Measurements from ENCODE around the gene DUS2.

DNA sequence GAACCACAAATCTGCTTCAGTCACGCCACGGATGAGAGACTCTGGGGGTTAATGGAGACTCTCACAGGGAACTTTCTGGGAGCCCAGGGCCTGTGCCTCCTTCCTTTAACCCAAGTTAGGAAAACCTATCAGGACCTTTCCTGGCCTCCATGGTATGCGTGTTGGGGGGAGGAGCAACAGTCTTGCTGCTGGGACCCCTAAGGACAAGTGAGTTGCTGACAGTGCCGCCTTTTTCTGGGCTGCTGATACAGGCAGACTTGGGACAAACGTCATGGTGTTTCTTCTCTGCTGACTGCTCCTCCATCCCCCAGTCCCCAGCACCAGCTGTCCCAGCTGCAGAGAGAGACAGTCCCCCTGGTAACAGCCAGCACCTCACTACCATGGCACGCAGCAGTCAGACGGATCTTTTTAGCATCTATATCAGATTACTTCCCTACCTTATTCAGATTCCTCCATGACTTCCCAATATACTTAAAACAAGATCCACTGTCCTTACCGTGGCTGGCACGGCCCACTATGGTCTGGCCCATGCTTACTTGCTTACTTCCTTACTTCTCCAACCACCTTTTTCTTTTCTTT, 13.8 kb upstream of the DUS2 start:
- TF ChIP-seq MEIS2 (IDR thresholded peaks at IDR 0.05; ENCODE audit: partially characterized antibody) = no peak
- TF ChIP-seq EP300 (IDR thresholded peaks at IDR 0.05; ENCODE audit: low read length) = no peak
- TF ChIP-seq, protein P1, sequence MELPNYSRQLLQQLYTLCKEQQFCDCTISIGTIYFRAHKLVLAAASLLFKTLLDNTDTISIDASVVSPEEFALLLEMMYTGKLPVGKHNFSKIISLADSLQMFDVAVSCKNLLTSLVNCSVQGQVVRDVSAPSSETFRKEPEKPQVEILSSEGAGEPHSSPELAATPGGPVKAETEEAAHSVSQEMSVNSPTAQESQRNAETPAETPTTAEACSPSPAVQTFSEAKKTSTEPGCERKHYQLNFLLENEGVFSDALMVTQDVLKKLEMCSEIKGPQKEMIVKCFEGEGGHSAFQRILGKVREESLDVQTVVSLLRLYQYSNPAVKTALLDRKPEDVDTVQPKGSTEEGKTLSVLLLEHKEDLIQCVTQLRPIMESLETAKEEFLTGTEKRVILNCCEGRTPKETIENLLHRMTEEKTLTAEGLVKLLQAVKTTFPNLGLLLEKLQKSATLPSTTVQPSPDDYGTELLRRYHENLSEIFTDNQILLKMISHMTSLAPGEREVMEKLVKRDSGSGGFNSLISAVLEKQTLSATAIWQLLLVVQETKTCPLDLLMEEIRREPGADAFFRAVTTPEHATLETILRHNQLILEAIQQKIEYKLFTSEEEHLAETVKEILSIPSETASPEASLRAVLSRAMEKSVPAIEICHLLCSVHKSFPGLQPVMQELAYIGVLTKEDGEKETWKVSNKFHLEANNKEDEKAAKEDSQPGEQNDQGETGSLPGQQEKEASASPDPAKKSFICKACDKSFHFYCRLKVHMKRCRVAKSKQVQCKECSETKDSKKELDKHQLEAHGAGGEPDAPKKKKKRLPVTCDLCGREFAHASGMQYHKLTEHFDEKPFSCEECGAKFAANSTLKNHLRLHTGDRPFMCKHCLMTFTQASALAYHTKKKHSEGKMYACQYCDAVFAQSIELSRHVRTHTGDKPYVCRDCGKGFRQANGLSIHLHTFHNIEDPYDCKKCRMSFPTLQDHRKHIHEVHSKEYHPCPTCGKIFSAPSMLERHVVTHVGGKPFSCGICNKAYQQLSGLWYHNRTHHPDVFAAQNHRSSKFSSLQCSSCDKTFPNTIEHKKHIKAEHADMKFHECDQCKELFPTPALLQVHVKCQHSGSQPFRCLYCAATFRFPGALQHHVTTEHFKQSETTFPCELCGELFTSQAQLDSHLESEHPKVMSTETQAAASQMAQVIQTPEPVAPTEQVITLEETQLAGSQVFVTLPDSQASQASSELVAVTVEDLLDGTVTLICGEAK (IDR thresholded peaks at IDR 0.05) = no peak
- TF ChIP-seq, protein P1 (CRISPR knock-in tag; IDR thresholded peaks at IDR 0.05) = no peak
